ENCODE results near the gene FGFR2.
"Not testable (repeated sequence)": the region's sequence is repeated elsewhere in the genome, so short reads cannot be mapped to it uniquely, and the experiment has no call there.

The FGFR2 gene

GRCh38 chr10:121568275-121568674, 30.0 kb downstream of the FGFR2 start:
- Histone ChIP-seq H3K4me3 (no peak overlapping the region), H3K27ac (no peak overlapping the region)
- TF ChIP-seq, protein P1, sequence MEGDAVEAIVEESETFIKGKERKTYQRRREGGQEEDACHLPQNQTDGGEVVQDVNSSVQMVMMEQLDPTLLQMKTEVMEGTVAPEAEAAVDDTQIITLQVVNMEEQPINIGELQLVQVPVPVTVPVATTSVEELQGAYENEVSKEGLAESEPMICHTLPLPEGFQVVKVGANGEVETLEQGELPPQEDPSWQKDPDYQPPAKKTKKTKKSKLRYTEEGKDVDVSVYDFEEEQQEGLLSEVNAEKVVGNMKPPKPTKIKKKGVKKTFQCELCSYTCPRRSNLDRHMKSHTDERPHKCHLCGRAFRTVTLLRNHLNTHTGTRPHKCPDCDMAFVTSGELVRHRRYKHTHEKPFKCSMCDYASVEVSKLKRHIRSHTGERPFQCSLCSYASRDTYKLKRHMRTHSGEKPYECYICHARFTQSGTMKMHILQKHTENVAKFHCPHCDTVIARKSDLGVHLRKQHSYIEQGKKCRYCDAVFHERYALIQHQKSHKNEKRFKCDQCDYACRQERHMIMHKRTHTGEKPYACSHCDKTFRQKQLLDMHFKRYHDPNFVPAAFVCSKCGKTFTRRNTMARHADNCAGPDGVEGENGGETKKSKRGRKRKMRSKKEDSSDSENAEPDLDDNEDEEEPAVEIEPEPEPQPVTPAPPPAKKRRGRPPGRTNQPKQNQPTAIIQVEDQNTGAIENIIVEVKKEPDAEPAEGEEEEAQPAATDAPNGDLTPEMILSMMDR (IDR thresholded peaks at IDR 0.05): no peak
- no peak for DNase-seq (ENCODE audit: low spot score)

- Histone ChIP-seq H3K27ac (no peak overlapping the region), H3K4me3 (no peak overlapping the region)
- DNase-seq (ENCODE audit: low spot score): no peak
- TF ChIP-seq, protein P1 (IDR thresholded peaks at IDR 0.05): no peak
These were observed 30.7 kb downstream of the FGFR2 start for GRCh38 chr10:121567569-121567968.

- no peak overlapping the region for H3K27ac ChIP-seq
- TF ChIP-seq, protein P1 (IDR thresholded peaks at IDR 0.05): no peak
- no peak for DNase-seq (ENCODE audit: low spot score)
- H3K4me3 ChIP-seq: no peak overlapping the region
These were observed 31.5 kb downstream of the FGFR2 start for GRCh38 chr10:121566755-121567154.

- DNase-seq (ENCODE audit: low spot score): no peak
- Histone ChIP-seq H3K4me3 (no peak overlapping the region), H3K27ac (no peak overlapping the region)
- TF ChIP-seq, protein P1 (IDR thresholded peaks at IDR 0.05): no peak
These were observed 38.8 kb downstream of the FGFR2 start for GRCh38 chr10:121559326-121560026.

- DNase-seq (ENCODE audit: low spot score): no peak
- no peak overlapping the region for H3K27ac ChIP-seq
These were observed 40.0 kb downstream of the FGFR2 start for GRCh38 chr10:121558238-121558637.

DNA sequence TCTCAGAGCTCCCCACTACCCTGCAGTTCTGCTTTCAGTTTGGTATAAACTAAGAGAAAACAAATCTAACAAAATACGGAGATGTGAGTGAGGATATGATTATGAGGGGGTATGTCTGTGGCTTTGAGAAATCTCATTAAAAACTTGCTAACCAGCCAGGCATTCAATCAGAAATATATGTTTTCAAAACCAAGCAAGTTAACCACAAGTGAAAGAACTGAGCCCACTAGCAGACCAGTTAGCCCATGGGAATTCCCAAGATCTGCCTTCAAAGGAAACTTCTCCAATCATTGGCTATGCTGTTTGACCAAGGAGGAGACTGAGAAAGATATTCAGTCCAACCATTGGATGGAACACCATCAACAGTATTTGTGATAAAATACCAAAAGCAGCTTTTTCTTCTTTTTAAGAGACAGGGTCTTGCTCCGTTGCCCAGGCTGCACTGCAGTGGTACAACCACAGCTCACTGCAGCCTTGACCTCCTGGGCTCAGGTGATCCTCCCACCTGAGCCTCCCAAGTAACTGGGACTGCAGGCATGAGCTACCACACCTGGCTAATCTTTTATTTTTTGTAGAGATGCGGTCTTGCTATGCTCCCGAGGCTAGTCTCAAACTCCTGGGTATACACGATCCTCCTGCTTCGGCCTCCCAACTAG, 41.2 kb downstream of the FGFR2 start:
- Histone ChIP-seq H3K4me3 (no peak overlapping the region), H3K27ac (no peak overlapping the region)
- TF ChIP-seq, protein P1 (IDR thresholded peaks at IDR 0.05): no peak
- no peak for DNase-seq (ENCODE audit: low spot score)

More at GRCh38 chr10:121558238-121558637, 40.0 kb downstream of the FGFR2 start:
- no peak overlapping the region for H3K4me3 ChIP-seq
- TF ChIP-seq, protein P1 (IDR thresholded peaks at IDR 0.05): no peak

GRCh38 chr10:121556455-121556854, 41.8 kb downstream of the FGFR2 start:
- no peak for DNase-seq (ENCODE audit: low spot score)
- no peak overlapping the region for H3K4me3 ChIP-seq
- TF ChIP-seq, protein P1 (IDR thresholded peaks at IDR 0.05): no peak
- H3K27ac ChIP-seq: no peak overlapping the region

DNA sequence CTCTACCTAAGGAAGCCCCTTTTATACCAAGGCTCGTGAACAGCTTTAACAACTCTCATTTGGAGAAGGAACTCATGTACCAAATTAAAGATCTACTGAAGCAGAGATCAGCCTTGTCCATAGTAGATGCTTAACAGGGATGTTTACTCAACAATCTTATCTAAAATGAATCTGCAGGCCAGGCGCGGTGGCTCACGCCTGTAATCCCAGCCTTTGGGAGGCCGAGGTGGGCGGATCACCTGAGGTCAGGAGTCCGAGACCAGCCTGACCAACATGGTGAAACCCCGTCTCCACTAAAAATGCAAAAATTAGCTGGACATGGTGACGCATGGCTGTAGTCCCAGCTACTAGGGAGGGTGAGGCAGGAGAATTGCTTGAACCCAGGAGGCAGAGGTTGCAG, 43.3 kb downstream of the FGFR2 start:
- not testable (repeated sequence) for DNase-seq (ENCODE audit: low spot score); H3K27ac ChIP-seq

More for the DNA sequence above, 43.3 kb downstream of the FGFR2 start:
- not testable (repeated sequence) for H3K4me3 ChIP-seq
